ENCODE results near the gene ENTPD2. TPM values are rescaled to one million over a fixed set of nuclear protein-coding genes. Genes with fewer than 3 reads are reported as not detected.

The ENTPD2 gene
- total and polyA plus RNA-seq, 9 of the 15 experiments (the other 6 are each of a cell fraction or from before 2014, with no cell fraction given): 0.04 to 0.60 (median 0.14) TPM; not detected in 4

DNA sequence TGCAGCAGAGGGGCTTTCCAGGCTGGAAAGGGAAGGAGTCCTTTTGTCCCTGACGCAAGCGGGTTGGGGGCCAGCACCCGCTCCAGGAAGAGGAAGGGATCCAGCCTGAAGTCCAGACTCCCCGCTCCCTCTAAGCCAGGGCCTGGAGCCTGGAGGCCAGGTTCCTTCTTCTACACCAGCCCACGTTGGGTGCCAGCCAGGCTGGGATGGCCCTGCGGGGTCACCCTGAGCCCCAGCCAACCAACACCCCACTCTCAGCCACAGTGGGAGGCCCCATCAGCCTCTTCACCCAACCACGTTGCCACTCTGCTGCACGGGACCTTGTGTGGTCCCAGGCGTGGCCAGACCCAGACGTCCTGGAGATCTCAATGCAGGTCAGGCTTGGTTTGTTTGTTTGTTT is 21.0 kb downstream of the ENTPD2 start:
- H3K9me1 ChIP-seq (ENCODE audit: control insufficient read depth, insufficient read depth, low read length): no peaks in the 10 kb centered on the region
- peaks cover 5 to 77% of the 10 kb centered on the region in 2 experiments; a peak in 4 of 5 replicates for H3K4me1 ChIP-seq (replicated peaks in 1 of 2; ENCODE audit: control insufficient read depth in 2 of 2, insufficient read depth in 2 of 2, low read length in 2 of 2)
- no peak overlapping the region for H3K4me2 ChIP-seq (ENCODE audit: insufficient read depth, low read length)
- ATAC-seq (no peak), DNase-seq (ENCODE audit: extremely low read depth in 1 of 4, low spot score in 3 of 4) (no peak), FAIRE-seq (no peak)
- WGBS (ENCODE audit: insufficient coverage, low coverage, missing lambda C conversion rate): 34% methylated on average over 9 of the region's 10 CpGs
- H3K27me3 ChIP-seq (ENCODE audit: control insufficient read depth in 2 of 2, insufficient read depth in 2 of 2, low read length in 2 of 2): no peaks in the 10 kb centered on the region
- no TSS peak for BruUV-seq (replicated peaks)
- ChIA-PET CTCF (ENCODE audit: low intra/inter-chr PET ratio) (interaction anchor here (0.6 to 3.7 kb wide), 2 partner anchors 84 to 114 kb away, joined by 3 to 47 read pairs; no protein-coding TSS in a partner anchor), POLR2A (interaction anchor here (0.6 to 1.2 kb wide), 2 partner anchors 26 to 98 kb away, joined by 3 read pairs; no protein-coding TSS in a partner anchor)
- H3K27ac ChIP-seq (ENCODE audit: extremely low read depth, low read depth, low read length): no peak overlapping the region
- H3K36me3 ChIP-seq (ENCODE audit: control insufficient read depth, insufficient read depth, low read length): no peaks in the 10 kb centered on the region
- intact Hi-C loops (cut with micrococcal nuclease): no loop called here
- no peak overlapping the region for H2AFZ ChIP-seq (ENCODE audit: low read depth, low read length)
- TF ChIP-seq ZNF143 (CRISPR knock-in tag; IDR thresholded peaks at IDR 0.05): no peak
- TF ChIP-seq HIVEP1 (CRISPR knock-in tag; IDR thresholded peaks at IDR 0.05): no peak
- TF ChIP-seq MED1 (CRISPR knock-in tag; IDR thresholded peaks at IDR 0.05; ENCODE audit: borderline replicate concordance): no peak
- no peak for TF ChIP-seq CBX2 (IDR thresholded peaks at IDR 0.05; ENCODE audit: insufficient read depth, low read length, poor library complexity, severe bottlenecking)
- TF ChIP-seq GATAD2A (IDR thresholded peaks at IDR 0.05): no peak
- TF ChIP-seq, protein P1, sequence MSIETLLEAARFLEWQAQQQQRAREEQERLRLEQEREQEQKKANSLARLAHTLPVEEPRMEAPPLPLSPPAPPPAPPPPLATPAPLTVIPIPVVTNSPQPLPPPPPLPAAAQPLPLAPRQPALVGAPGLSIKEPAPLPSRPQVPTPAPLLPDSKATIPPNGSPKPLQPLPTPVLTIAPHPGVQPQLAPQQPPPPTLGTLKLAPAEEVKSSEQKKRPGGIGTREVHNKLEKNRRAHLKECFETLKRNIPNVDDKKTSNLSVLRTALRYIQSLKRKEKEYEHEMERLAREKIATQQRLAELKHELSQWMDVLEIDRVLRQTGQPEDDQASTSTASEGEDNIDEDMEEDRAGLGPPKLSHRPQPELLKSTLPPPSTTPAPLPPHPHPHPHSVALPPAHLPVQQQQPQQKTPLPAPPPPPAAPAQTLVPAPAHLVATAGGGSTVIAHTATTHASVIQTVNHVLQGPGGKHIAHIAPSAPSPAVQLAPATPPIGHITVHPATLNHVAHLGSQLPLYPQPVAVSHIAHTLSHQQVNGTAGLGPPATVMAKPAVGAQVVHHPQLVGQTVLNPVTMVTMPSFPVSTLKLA (conservative IDR thresholded peaks at IDR 0.05): no peak
- no peak for TF ChIP-seq POLR2H (tag; IDR thresholded peaks at IDR 0.05; ENCODE audit: low read depth)
- H3K4me3 ChIP-seq: no peak overlapping the region
- H3K9me3 ChIP-seq (replicated peaks; ENCODE audit: control insufficient read depth, insufficient read depth, low read depth, low read length): no peaks in the 10 kb centered on the region
- in situ Hi-C loops (cut with MboI): no loop called here
- no peaks in the 10 kb centered on the region for H3K79me2 ChIP-seq (ENCODE audit: control insufficient read depth, insufficient read depth, low read length)
- H4K20me1 ChIP-seq (replicated peaks; ENCODE audit: control insufficient read depth, insufficient read depth, low read length): no peaks in the 10 kb centered on the region
- H3K9ac ChIP-seq (ENCODE audit: insufficient read depth in 1 of 2, low read depth in 2 of 2, low read length in 2 of 2): no peak overlapping the region; a peak in 1 of 4 replicates

Measured in K562 (cell line).